Mucosa of rectum (tissue), 2 donors: ENCODE data around the gene MICAL2.

ENCODE experiments used
- H3K27ac ChIP-seq, 2 donors: one replicate each; pipeline ENCODE4 v1.7.0; 2013; ENCODE audit warnings: inconsistent platforms in 2 of 2, low read depth in 2 of 2, low read length in 2 of 2
- H3K27me3 ChIP-seq, 2 donors: one replicate each; pipeline ENCODE4 v1.7.0; 2013; ENCODE audit warnings: low read length in 2 of 2; ENCODE audit not compliant: control insufficient read depth in 2 of 2, insufficient read depth in 2 of 2
- H3K36me3 ChIP-seq, 2 donors: one replicate each; pipeline ENCODE4 v1.7.0; 2013; ENCODE audit warnings: low read length in 2 of 2; ENCODE audit not compliant: control insufficient read depth in 2 of 2, insufficient read depth in 2 of 2
- H3K4me1 ChIP-seq, 2 donors: one replicate each; pipeline ENCODE4 v1.7.0; 2013; ENCODE audit warnings: low read length in 2 of 2, mild to moderate bottlenecking in 1 of 2; ENCODE audit not compliant: control insufficient read depth in 2 of 2, insufficient read depth in 2 of 2
- H3K4me3 ChIP-seq, 2 donors: one replicate each; pipeline ENCODE4 v1.7.0; 2013; ENCODE audit warnings: low read length in 2 of 2
- H3K9ac ChIP-seq, 2 donors: one replicate each; pipeline ENCODE4 v1.7.0; 2013; ENCODE audit warnings: low read length in 2 of 2, low read depth in 1 of 2, mild to moderate bottlenecking in 1 of 2
- H3K9me3 ChIP-seq, 2 donors: one replicate each; pipeline ENCODE4 v1.7.0; 2013; ENCODE audit warnings: low read length in 2 of 2; ENCODE audit not compliant: control insufficient read depth in 2 of 2
- donor health status: healthy.
- donor health status: Normal muscosa, but diverticular disease.

The MICAL2 gene

DNA sequence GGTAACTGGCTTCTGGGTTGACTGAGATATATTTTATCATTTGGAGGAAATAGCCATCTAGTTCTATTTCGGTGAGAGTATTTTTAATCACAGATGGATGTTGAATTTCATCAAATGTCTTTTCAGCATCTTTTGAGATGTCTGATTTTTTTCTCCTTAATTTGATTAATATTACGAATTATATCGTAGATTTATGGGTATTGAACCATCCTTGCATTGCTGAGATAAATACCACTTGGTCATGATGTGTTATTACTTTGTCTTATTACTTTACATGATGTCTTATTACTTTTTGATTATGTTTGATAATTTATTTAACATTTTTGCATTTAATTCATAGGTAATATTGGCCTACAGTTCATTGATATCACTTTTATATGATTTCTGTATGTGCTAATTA is 188.2 kb downstream of the MICAL2 start:
- no peaks in the 10 kb centered on the region for H3K27me3 ChIP-seq
- no peak overlapping the region for H3K9ac ChIP-seq
- H3K27ac ChIP-seq = no peak overlapping the region
- H3K36me3 ChIP-seq = no peaks in the 10 kb centered on the region
- no peak overlapping the region for H3K4me3 ChIP-seq
- no peaks in the 10 kb centered on the region for H3K4me1 ChIP-seq
- H3K9me3 ChIP-seq = no peaks in the 10 kb centered on the region

DNA sequence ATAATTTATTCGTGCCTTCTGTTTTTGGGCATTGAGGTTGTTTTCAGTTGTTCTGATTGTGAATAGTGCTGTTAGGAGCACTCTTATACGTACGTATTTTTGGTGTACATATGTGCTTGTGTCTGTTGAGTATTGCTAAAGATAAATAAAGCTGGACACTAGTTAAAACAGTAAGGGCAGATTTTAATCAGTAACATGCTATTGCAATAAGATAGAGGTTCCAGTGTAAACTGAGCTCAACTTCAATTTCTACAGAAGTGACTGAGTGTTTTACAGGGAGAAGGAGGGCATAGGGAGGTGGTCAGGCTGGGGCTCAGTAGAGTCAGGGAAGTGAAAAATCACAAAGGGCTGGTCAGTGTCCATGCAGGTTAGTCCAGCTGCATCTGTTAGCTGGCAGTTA is 191.0 kb downstream of the MICAL2 start:
- no peak overlapping the region for H3K4me3 ChIP-seq
- H3K9ac ChIP-seq = no peak overlapping the region
- no peaks in the 10 kb centered on the region for H3K27me3 ChIP-seq
- no peaks in the 10 kb centered on the region for H3K36me3 ChIP-seq
- H3K4me1 ChIP-seq = no peaks in the 10 kb centered on the region
- no peak overlapping the region for H3K27ac ChIP-seq
- no peaks in the 10 kb centered on the region for H3K9me3 ChIP-seq

DNA sequence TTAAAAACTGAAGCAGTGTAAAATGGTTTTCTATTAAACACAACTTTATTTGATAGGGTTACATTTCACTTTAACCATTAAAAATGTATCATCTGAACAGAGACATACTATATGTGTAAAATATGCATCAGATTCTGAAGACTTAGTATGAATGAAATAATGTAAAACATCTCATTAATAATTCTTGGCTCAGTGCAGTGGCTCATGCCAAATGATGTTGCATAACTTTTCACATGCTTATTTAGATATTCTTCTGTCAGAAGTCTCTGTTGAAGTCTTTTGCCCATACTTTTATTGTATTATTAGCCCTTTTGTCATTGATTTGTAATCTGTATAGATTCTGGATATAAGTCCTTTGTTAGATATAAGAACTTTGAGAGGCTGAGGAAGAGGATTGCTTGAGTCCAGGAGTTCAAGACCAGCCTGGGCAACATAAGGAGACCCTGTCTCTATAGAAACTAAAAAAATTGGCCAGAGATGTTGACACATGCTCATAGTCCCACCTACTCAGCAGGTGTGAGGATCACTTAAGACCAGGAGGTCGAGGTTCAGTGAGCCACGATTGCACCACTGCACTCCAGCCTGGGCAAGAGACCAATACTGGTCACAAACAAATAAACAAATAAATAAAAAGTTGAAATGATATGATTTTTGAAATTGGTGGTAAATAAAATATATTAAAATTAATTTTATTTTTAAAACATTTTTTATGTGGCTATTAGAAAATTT is 193.2 kb downstream of the MICAL2 start:
- Histone ChIP-seq H3K4me1 (no peaks in the 10 kb centered on the region), H3K9me3 (no peaks in the 10 kb centered on the region)

DNA sequence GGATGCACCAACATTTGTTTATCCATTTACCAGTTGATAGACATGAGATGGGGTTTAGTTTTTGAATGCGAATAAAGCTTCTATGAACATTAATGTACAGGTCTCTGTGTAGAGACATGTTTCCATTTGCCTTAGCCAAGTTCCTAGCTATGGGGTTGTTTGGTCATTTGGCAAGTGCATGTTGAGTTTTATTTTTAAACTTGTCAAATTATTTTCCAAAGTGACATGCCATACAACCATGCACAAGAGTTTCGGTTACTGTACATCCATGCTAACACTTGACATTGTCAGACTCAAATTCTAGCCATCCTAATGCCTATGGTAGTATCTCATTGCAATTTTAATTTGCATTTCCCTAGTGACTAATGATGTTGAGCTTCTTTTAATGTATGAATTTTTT is 196.4 kb downstream of the MICAL2 start:
- H3K9ac ChIP-seq = no peak overlapping the region
- H3K27me3 ChIP-seq = no peaks in the 10 kb centered on the region
- H3K4me3 ChIP-seq = no peak overlapping the region
- H3K4me1 ChIP-seq = no peaks in the 10 kb centered on the region
- H3K27ac ChIP-seq = no peak overlapping the region
- H3K36me3 ChIP-seq = no peaks in the 10 kb centered on the region
- H3K9me3 ChIP-seq = no peaks in the 10 kb centered on the region

More for the DNA sequence above, 193.2 kb downstream of the MICAL2 start:
- no peak overlapping the region for H3K27ac ChIP-seq
- H3K9ac ChIP-seq = no peak overlapping the region
- H3K36me3 ChIP-seq = no peaks in the 10 kb centered on the region
- no peaks in the 10 kb centered on the region for H3K27me3 ChIP-seq
- H3K4me3 ChIP-seq = no peak overlapping the region

DNA sequence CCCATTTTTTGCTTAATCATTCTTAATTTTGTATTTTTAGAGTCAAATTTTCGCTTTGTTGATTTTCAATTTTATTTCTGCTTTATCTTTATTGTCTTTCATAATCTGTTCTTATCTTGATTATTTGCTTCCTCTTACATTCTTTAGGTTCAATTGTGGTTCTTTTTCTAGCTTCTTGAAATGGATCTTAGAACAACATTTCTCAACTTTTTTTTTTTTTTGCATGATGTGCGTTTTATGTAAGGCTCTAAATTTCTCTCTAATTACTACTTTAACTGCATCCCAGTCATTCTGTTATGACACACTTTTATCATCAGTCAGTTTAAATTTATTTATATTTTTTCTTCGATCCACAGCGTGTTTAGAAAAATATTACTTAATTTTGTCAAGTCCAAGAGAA is 201.7 kb downstream of the MICAL2 start:
- no peaks in the 10 kb centered on the region for H3K36me3 ChIP-seq
- no peaks in the 10 kb centered on the region for H3K9me3 ChIP-seq
- H3K4me3 ChIP-seq = no peak overlapping the region
- no peak overlapping the region for H3K9ac ChIP-seq
- H3K27me3 ChIP-seq = no peaks in the 10 kb centered on the region
- no peaks in the 10 kb centered on the region for H3K4me1 ChIP-seq
- no peak overlapping the region for H3K27ac ChIP-seq
